ENCODE results near the gene TATDN3.

Gene TATDN3

DNA sequence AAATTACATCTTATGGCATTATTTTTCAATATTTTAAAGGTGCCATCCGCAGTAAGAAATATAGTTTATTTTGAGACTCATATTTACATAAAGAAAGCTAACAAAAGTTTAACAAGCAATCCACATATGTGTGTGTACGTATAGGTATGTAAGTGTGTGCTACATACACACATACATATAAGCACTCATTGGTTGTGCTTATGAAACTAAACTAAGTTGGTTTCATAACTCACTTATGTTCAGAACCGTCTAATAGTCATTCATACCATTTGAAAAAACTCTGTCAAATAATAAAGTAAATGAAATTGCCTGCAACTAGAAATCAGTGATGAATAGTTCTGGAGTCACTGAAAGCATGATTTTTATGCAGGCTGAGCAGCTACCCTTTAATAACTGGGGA lies 14.1 kb downstream of the TATDN3 start:
- Histone ChIP-seq H3K4me3 (ENCODE audit: low read length in 2 of 2) (no peak overlapping the region), H3K9ac (ENCODE audit: low read length in 2 of 2) (no peak overlapping the region), H3K27me3 (ENCODE audit: control insufficient read depth in 1 of 2, insufficient read depth in 2 of 2, low read length in 2 of 2) (no peaks in the 10 kb centered on the region), H3K36me3 (ENCODE audit: control insufficient read depth in 2 of 2, insufficient read depth in 2 of 2, low read length in 2 of 2) (peaks cover 3 to 5% of the 10 kb centered on the region in 2 donors), H3K27ac (ENCODE audit: low read length) (no peak overlapping the region), H3K4me1 (ENCODE audit: control insufficient read depth, insufficient read depth, low read length) (no peaks in the 10 kb centered on the region), H3K9me3 (ENCODE audit: control insufficient read depth in 2 of 2, low read length in 2 of 2) (no peaks in the 10 kb centered on the region)

- Histone ChIP-seq H3K36me3 (ENCODE audit: control insufficient read depth in 2 of 2, insufficient read depth in 2 of 2, low read length in 2 of 2) (peaks cover 0 to 2% of the 10 kb centered on the region in 2 donors), H3K9me3 (ENCODE audit: control insufficient read depth in 2 of 2, low read length in 2 of 2) (no peaks in the 10 kb centered on the region), H3K27ac (ENCODE audit: low read length) (no peak overlapping the region), H3K4me1 (ENCODE audit: control insufficient read depth, insufficient read depth, low read length) (no peaks in the 10 kb centered on the region), H3K9ac (ENCODE audit: low read length in 2 of 2) (no peak overlapping the region), H3K4me3 (ENCODE audit: low read length in 2 of 2) (no peak overlapping the region), H3K27me3 (ENCODE audit: control insufficient read depth in 1 of 2, insufficient read depth in 2 of 2, low read length in 2 of 2) (no peaks in the 10 kb centered on the region)
Measured at GRCh38 chr1:212814537-212815334, 23.0 kb downstream of the TATDN3 start.

GRCh38 chr1:212816567-212817278 lies 25.0 kb downstream of the TATDN3 start:
- Histone ChIP-seq H3K9ac (ENCODE audit: low read length in 2 of 2) (no peak overlapping the region), H3K4me3 (ENCODE audit: low read length in 2 of 2) (no peak overlapping the region), H3K27me3 (ENCODE audit: control insufficient read depth in 1 of 2, insufficient read depth in 2 of 2, low read length in 2 of 2) (no peaks in the 10 kb centered on the region), H3K9me3 (ENCODE audit: control insufficient read depth in 2 of 2, low read length in 2 of 2) (no peaks in the 10 kb centered on the region), H3K36me3 (ENCODE audit: control insufficient read depth in 2 of 2, insufficient read depth in 2 of 2, low read length in 2 of 2) (peaks cover 0 to 2% of the 10 kb centered on the region in 2 donors), H3K27ac (ENCODE audit: low read length) (no peak overlapping the region), H3K4me1 (ENCODE audit: control insufficient read depth, insufficient read depth, low read length) (no peaks in the 10 kb centered on the region)

- H3K4me1 ChIP-seq (ENCODE audit: control insufficient read depth, insufficient read depth, low read length), result no peaks in the 10 kb centered on the region
- H3K9me3 ChIP-seq (ENCODE audit: control insufficient read depth in 2 of 2, low read length in 2 of 2), result no peaks in the 10 kb centered on the region
- H3K27ac ChIP-seq (ENCODE audit: low read length), result no peak overlapping the region
- no peaks in the 10 kb centered on the region for H3K27me3 ChIP-seq (ENCODE audit: control insufficient read depth in 1 of 2, insufficient read depth in 2 of 2, low read length in 2 of 2)
- no peaks in the 10 kb centered on the region for H3K36me3 ChIP-seq (ENCODE audit: control insufficient read depth in 2 of 2, insufficient read depth in 2 of 2, low read length in 2 of 2)
- H3K9ac ChIP-seq (ENCODE audit: low read length in 2 of 2), result no peak overlapping the region
- no peak overlapping the region for H3K4me3 ChIP-seq (ENCODE audit: low read length in 2 of 2)
Measured at GRCh38 chr1:212819726-212820125, 28.0 kb downstream of the TATDN3 start.

DNA sequence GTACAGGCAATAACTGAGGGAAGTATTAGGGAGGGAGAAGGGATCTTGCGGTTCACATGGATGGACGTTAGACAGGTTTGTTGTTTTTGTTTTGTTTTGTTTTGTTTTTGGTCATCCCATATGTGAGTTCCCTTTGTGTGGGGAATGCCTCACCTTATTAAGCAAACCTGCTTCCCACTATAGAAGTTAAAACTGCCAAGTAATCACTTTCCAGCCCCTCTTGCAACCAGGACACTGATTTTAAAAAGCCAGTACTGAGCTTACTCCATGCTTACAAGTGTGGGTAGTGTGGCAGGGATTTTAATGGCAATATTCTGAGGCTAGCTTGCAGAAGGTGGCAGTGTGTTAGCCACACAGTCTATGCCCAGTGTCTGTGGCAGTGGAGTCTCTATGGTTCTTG lies 29.3 kb downstream of the TATDN3 start:
- H3K36me3 ChIP-seq (ENCODE audit: control insufficient read depth in 2 of 2, insufficient read depth in 2 of 2, low read length in 2 of 2), result no peaks in the 10 kb centered on the region
- no peaks in the 10 kb centered on the region for H3K27me3 ChIP-seq (ENCODE audit: control insufficient read depth in 1 of 2, insufficient read depth in 2 of 2, low read length in 2 of 2)
- no peak overlapping the region for H3K9ac ChIP-seq (ENCODE audit: low read length in 2 of 2)
- no peak overlapping the region for H3K27ac ChIP-seq (ENCODE audit: low read length)
- no peaks in the 10 kb centered on the region for H3K4me1 ChIP-seq (ENCODE audit: control insufficient read depth, insufficient read depth, low read length)
- H3K9me3 ChIP-seq (ENCODE audit: control insufficient read depth in 2 of 2, low read length in 2 of 2), result peaks cover 4 to 6% of the 10 kb centered on the region in 2 donors
- H3K4me3 ChIP-seq (ENCODE audit: low read length in 2 of 2), result no peak overlapping the region

DNA sequence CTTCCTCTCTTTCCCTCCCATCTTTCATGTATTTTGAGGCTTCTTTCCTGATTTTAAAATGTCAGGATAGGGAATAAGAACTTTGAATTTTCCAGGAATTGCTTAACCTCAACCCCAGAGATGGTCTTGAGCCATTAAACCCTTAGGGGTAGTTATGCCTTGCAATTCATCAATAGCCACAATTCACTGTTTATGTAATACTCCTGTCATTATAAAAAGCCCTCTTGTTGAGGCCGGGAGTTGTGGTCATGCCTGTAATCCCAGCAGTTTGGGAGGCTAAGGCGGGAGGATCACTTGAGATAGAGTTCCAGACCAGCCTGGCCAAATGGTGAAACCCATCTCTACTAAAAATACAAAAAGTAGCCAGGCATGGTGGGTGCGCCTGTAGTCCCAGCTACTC lies 31.3 kb downstream of the TATDN3 start:
- Histone ChIP-seq H3K4me3 (ENCODE audit: low read length in 2 of 2) (no peak overlapping the region), H3K36me3 (ENCODE audit: control insufficient read depth in 2 of 2, insufficient read depth in 2 of 2, low read length in 2 of 2) (no peaks in the 10 kb centered on the region), H3K9me3 (ENCODE audit: control insufficient read depth in 2 of 2, low read length in 2 of 2) (peaks cover 5 to 10% of the 10 kb centered on the region in 2 donors), H3K27ac (ENCODE audit: low read length) (no peak overlapping the region), H3K4me1 (ENCODE audit: control insufficient read depth, insufficient read depth, low read length) (no peaks in the 10 kb centered on the region), H3K9ac (ENCODE audit: low read length in 2 of 2) (no peak overlapping the region), H3K27me3 (ENCODE audit: control insufficient read depth in 1 of 2, insufficient read depth in 2 of 2, low read length in 2 of 2) (no peaks in the 10 kb centered on the region)

DNA sequence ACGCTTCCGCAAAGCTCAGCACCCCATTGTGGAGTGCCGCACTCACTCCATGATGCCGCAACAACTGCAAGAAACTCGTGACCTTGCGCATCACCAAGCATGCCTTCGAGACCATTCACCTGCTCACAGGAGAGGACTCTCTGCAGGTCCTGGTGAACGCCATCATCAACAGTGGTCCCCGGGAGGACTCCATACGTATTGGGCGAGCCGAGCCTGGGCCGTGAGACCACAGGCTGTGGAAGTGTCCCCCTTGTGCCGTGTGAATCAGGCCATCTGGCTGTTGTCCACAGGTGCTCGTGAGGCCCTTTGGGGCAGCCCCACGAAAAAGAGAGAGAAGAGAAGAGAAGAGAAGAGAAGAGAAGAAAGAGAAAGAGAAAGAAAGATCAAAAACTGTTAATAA lies 32.5 kb downstream of the TATDN3 start:
- Histone ChIP-seq H3K9ac (ENCODE audit: low read length in 2 of 2) (no peak overlapping the region), H3K36me3 (ENCODE audit: control insufficient read depth in 2 of 2, insufficient read depth in 2 of 2, low read length in 2 of 2) (no peaks in the 10 kb centered on the region), H3K4me1 (ENCODE audit: control insufficient read depth, insufficient read depth, low read length) (no peaks in the 10 kb centered on the region), H3K4me3 (ENCODE audit: low read length in 2 of 2) (no peak overlapping the region), H3K27me3 (ENCODE audit: control insufficient read depth in 1 of 2, insufficient read depth in 2 of 2, low read length in 2 of 2) (no peaks in the 10 kb centered on the region), H3K9me3 (ENCODE audit: control insufficient read depth in 2 of 2, low read length in 2 of 2) (peaks cover 5 to 10% of the 10 kb centered on the region in 2 donors), H3K27ac (ENCODE audit: low read length) (no peak overlapping the region)

DNA sequence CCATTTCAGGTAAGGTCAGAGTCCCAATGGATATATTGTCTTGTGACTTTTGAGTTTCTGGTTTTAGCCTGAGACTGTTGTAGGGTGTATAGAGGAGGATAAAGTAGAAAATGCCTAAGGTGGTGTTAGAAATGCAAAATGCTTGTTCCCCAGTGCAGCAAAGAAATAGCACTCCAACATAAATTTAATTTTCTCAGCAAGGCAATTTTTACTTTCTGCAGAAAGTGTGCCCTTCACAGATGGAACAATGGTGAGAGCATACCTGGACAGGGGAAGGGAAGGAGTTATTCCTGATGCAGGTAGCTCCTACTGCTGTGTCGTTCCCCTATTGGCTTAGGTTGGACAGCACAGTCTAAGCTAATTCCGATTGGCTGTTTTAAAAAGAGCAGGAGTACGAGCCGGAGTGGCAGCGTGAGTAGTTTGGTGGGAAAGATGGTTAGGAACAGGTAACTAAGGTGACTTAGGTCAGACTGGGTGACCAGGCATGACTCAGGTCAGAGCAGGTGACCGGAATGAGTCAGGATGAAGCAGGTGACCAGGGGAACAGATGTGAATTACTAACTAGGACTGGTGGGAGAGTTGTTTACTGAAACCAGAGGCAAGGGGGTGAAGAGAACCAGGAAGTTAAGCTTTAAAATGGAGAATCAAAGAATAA lies 34.2 kb downstream of the TATDN3 start:
- Histone ChIP-seq H3K27ac (ENCODE audit: low read length) (no peak overlapping the region), H3K4me3 (ENCODE audit: low read length in 2 of 2) (no peak overlapping the region), H3K9me3 (ENCODE audit: control insufficient read depth in 2 of 2, low read length in 2 of 2) (peaks cover 5 to 10% of the 10 kb centered on the region in 2 donors), H3K4me1 (ENCODE audit: control insufficient read depth, insufficient read depth, low read length) (no peaks in the 10 kb centered on the region), H3K9ac (ENCODE audit: low read length in 2 of 2) (no peak overlapping the region), H3K27me3 (ENCODE audit: control insufficient read depth in 1 of 2, insufficient read depth in 2 of 2, low read length in 2 of 2) (no peaks in the 10 kb centered on the region), H3K36me3 (ENCODE audit: control insufficient read depth in 2 of 2, insufficient read depth in 2 of 2, low read length in 2 of 2) (no peaks in the 10 kb centered on the region)

GRCh38 chr1:212827171-212827776 lies 35.6 kb downstream of the TATDN3 start:
- Histone ChIP-seq H3K36me3 (ENCODE audit: control insufficient read depth in 2 of 2, insufficient read depth in 2 of 2, low read length in 2 of 2) (no peaks in the 10 kb centered on the region), H3K27me3 (ENCODE audit: control insufficient read depth in 1 of 2, insufficient read depth in 2 of 2, low read length in 2 of 2) (no peaks in the 10 kb centered on the region), H3K27ac (ENCODE audit: low read length) (no peak overlapping the region), H3K4me3 (ENCODE audit: low read length in 2 of 2) (no peak overlapping the region), H3K9ac (ENCODE audit: low read length in 2 of 2) (no peak overlapping the region), H3K9me3 (ENCODE audit: control insufficient read depth in 2 of 2, low read length in 2 of 2) (peaks cover 5 to 10% of the 10 kb centered on the region in 2 donors), H3K4me1 (ENCODE audit: control insufficient read depth, insufficient read depth, low read length) (no peaks in the 10 kb centered on the region)

- no peak overlapping the region for H3K9ac ChIP-seq (ENCODE audit: low read length in 2 of 2)
- H3K27ac ChIP-seq (ENCODE audit: low read length), result no peak overlapping the region
- no peak overlapping the region for H3K4me3 ChIP-seq (ENCODE audit: low read length in 2 of 2)
- no peaks in the 10 kb centered on the region for H3K4me1 ChIP-seq (ENCODE audit: control insufficient read depth, insufficient read depth, low read length)
- H3K9me3 ChIP-seq (ENCODE audit: control insufficient read depth in 2 of 2, low read length in 2 of 2), result peaks cover 5 to 10% of the 10 kb centered on the region in 2 donors
- H3K36me3 ChIP-seq (ENCODE audit: control insufficient read depth in 2 of 2, insufficient read depth in 2 of 2, low read length in 2 of 2), result no peaks in the 10 kb centered on the region
- no peaks in the 10 kb centered on the region for H3K27me3 ChIP-seq (ENCODE audit: control insufficient read depth in 1 of 2, insufficient read depth in 2 of 2, low read length in 2 of 2)
Measured at GRCh38 chr1:212827831-212828278, 36.2 kb downstream of the TATDN3 start.

Measured in stomach smooth muscle (tissue), 2 donors.